HG03097 (cell line): ENCODE data around the gene IDH2.
"Not testable (repeated sequence)": the region's sequence is repeated elsewhere in the genome, so short reads cannot be mapped to it uniquely, and the experiment has no call there.

Source experiments
- ATAC-seq: cut with Tn5 transposase; IDR thresholded peaks from one replicate; pipeline ENCODE4 v1.9.1; 2021; ENCODE audit not compliant: unreplicated experiment, low FRiP score

The IDH2 gene

DNA sequence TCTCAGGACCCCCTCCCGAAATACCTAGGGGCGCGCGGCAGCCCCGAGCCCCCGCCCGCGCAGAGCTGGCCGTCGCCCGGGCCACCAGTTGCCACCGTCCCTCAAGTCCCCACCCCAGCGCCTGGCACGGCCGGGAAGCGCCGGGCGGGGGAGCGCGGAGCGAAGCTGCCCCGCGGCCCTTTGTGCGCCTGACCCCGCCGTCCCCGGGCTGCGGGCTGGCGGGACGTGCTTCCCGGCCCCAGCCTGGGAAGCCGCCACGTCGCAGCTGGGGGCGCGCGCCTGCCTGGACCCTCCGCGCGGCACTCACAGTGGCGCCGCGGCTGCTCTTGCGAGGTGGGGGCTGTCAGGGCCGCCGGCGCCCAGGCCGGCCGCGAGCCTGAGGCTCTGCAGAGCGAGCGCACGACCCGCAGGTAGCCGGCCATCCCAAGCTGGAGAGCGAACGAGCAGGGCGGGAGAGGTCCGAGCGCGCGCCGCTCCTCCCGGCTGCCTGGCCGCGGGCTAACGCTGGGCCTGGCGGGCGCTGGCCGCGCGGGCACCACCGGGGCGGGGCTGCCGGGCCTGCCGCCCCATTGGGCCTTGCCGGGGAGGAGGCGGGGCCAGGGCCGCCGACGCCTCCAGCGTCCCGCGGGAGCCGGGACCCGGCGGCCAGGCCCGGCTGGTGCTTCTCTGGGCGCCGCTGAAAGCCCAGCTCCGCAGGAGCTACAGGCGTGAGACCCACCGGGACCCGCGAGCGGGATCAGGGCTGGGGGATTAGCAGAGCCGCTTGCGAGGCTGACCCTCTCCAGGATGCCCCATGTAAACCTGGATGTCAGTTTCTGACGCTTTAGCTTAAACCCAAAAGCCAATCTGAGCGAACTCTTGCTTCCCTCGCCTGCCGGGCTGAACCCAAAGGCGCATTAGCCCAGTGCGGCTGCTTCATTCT is at the start of gene IDH2:
IDH2 (minus strand) TSS at position 500 of the 922 bp plus-strand sequence; CDS start at position 422, 78 bp downstream.
- peak; percentile 52 for ATAC-seq

DNA sequence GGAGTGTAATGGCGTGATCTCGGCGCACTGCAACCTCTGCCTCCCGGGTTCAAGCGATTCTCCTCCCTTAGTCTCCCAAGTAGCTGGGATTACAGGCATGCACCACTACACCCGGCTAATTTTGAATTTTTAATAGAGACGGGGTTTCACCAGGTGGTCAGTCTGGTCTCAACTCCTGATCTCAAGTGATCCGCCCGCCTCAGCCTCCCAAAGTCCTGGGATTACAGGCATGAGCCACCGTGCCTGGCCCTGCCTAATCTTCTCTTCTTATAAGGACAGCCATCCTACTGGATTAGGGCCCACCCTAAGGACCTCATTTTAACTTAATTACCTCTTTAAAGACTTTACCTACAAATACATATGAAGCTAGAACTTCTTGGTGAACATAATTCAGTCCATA is 48.3 kb upstream of the IDH2 start:
- not testable (repeated sequence) for ATAC-seq

DNA sequence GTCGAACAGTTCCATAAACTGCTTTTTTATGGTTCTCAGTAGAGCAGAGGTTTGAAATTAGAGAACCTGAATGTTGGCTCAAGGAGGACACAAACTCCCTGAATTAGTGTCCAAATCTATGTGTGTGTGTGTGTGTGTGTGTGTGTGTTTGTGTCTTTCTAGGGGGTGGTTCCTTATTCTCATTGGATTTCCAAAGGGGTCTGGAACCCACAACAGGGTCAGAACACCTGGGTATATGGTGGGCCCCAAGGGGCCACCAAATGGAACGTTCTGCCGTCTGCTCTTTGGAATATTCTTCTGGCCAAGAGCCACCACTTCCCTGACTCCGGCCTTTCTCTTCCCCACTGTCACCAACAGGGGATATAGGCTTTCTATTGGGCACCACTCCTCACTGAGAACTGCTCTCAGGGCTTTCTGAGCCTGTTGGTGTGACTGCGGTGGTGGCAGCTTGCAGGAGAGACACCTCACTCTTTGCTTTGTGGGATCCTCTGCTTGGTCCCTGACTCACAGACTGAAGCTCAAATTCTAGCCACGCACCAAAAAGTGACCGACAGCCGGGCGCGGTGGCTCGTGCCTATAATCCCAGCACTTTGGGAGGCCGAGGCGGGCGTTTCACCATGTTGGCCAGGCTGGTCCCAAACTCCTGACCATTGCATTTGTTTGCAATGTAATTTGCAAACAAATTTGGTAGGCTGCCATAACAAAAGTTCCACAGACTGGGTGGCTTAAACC is 47.5 kb upstream of the IDH2 start:
- ATAC-seq: no peak

DNA sequence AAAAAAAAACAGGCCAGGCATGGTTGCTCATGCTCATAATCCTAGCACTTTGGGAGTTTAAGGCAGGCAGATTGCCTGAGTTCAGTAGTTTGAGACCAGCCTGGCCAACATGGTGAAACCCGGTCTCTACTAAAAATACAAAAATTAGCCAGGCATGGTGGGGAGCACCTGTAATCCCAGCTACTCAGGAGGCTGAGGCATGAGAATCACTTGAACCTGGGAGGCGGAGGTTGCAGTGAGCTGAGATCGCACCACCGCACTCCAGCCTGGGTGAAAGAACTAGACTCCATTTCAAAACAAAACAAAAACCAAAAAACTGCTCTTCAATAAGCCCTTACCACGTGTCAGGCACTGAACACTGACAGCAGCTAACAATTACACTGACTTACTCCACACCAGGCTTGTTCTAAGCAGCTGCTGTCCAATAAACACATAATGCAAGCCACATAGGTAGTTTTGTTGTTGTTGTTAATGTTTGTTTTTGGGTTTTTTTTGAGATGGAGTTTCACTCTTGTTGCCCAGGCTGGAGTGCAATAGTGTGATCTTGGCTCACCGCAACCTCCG is 44.0 kb upstream of the IDH2 start:
- ATAC-seq: not testable (repeated sequence)

DNA sequence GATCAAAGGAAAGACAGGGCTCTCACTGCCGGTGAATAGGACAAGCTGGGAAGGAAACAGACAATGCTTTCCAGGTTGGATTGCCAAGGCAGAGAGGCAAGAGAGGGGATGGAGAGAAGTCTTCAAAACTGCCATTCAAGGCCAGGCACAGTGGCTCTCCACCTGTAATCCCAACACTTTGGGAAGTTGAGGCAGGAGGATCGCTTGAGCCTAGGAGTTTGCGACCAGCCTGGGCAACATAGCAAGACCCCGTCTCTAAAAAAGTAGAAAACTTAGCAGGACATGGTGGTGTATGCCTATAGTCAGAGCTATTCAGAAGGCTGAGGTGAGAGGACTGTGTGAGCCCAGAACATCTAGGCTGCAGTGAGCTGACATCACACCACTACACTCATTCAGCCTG is 43.5 kb upstream of the IDH2 start:
- no peak for ATAC-seq

DNA sequence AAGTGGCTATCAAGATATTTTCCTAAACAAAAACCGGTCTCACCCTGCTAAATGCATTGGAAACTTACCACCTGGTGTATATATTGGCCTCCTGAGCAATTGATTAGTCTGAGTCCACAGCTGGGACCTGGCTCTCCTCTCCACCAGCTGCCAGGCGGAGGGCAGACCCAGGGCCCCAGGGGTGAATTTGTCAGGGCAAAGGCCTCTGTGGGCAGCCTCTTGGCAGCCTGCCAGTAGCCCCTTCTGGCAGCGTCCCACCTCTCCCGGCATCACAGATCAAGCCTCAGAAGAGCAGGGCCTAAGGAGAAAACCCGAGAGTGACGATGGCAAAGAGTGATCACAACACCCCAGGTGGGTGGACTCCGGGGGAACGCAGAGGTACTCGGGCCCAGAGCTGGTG is 43.0 kb upstream of the IDH2 start:
- no peak for ATAC-seq

DNA sequence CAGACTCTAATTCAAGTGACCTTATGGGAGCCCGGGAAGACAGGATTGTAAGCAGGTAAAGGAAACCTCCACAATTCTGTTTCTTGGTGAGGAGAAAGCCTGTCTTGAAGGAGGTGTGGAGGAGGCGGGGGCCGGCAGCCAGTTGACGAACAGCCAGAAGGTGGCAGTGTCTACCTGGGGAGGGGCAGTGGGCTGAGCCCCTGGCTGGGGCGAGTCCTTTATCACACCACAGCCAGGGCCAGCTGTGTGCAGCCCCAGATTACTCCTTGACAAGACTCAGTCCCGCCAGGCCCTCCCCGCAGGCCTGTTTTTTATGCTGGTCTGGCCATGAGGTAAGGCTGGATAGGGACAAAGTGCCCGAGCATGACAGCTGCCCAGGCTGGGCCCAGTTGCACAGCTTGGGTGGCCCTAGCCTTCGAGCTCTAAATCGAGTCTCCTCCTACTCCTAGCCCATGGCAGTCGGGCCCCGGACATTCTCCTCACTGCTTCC is 40.9 kb upstream of the IDH2 start:
- ATAC-seq: no peak

DNA sequence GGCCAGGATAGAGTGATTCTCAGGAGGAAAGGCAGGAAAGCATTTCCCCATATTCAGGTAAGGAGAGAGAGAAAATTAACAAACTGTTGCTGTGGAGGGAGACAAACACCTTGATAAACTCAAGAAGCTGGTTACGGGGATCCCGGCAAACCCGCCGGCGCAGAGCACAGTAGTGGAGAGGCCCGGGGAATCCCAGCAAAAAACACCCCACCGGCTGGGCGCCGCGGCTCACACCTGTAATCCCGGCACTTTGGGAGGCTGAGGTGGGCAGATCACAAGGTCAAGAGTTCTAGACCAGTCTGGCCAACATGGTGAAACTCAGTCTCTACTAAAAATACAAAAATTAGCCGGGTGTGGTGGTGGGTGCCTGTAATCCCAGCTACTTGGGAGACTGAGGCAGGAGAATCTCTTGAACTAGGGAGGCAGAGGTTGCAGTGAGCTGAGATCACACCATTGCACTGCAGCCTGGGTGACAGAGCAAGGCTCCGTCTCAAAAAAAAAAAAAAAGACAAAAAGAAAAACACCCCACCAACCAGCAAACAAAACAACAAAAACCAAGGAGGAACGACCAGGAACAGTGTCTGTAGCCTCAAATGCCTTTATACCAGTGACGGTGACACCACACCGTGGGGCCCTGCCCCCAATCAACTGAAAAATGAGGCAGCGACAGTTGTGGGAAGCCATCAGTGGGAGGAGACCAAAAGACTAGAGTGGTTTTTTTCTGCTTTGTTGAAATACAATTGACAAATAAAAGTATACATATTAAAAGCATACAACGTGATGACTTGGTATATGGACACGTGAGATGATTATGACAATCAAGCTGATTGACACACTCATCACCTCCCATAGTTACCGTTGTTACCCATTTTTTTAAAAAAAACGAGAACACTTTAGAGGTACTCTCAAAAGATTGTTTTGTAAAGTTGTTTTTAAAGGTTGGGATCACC is 40.2 kb upstream of the IDH2 start:
- no peak for ATAC-seq

DNA sequence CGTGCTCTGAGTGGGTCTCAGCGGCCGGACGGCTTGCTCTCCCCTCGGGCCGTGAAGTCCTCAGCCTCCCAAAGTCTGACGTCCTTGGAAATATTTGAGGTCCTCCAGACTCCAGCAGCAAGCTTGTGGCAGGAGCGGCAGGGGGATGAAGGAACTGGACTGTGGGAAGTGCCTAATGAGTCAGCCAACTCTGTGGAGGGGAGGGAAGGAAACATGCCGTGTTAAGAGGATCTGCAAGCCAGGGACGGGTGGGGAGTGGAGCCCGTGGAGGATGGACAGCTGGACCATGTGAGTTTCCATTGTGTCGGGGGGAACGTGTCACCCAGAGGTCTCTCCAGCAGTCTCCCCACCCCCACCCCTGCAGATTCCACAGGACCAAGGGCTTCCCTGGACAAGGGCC is 39.4 kb upstream of the IDH2 start:
- ATAC-seq: no peak

DNA sequence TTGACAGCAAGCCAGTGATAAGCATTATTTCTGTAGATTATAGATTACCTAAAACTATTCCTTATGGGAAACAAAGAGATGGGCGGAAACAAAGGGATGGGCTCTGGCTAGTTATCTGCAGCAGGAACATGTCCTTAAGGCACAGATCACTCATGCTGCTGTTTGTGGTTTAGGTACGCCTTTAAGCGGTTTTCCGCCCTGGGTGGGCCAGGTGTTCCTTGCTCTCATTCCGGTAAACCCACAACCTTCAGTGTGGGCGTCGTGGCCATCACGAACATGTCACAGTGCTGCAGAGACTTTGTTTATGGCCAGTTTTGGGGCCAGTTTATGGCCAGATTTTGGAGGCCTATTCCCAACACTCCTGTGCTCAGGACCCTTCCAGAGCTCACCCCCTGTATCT is 37.3 kb upstream of the IDH2 start:
- ATAC-seq: not testable (repeated sequence)

DNA sequence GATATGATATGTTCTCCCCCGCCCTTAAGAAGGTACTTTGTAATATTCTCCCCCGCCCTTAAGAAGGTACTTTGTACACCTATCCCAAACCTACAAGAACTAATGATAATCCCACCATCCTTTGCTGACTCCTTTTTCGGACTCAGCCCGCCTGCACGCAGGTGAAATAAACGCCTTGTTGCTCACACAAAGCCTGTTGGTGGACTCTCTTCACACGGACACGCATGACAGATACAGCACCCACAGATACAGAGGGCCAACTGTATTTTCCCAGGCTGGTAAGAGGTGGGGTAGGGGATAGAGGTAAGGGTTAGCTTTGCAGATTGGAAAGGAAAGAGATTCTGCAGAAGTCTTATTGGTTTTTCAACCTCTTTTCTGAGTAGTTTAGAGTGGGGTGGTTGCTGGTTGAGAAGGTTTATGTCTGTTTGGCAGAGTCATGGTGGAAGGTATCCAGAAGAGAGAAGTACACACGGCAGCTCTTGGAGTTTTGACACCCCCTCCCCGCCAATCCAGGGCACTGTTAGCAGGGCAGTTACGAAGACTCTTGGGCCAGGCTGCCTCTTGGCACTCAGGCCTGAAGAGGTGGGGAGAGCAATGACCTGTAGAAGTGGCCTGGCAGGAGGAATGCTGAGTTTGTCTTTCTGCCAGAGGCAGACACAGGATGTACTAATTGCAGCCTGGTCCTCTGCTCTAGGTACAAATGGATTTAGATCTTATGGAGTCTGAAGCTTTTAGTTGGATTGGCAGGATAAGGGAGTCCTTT is 36.0 kb upstream of the IDH2 start:
- ATAC-seq: no peak

DNA sequence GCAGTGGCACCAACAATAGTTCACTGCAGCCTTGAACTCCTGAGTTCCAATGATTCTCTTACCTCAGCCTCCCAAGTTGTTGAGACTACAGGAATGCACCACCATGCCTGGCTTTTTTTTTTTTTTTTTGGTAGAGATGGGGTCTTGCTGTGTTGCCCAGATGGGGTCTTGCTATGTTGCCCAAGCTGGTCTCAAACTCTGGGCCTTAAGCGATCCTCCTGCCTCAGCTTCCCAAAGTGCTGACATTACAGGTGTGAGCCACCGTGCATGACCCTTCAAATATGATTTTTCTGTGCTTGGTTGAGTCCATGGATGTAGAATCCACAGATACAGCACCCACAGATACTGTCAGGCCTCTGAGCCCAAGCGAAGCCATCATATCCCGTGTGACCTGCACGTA is 30.2 kb upstream of the IDH2 start:
- ATAC-seq: no peak

DNA sequence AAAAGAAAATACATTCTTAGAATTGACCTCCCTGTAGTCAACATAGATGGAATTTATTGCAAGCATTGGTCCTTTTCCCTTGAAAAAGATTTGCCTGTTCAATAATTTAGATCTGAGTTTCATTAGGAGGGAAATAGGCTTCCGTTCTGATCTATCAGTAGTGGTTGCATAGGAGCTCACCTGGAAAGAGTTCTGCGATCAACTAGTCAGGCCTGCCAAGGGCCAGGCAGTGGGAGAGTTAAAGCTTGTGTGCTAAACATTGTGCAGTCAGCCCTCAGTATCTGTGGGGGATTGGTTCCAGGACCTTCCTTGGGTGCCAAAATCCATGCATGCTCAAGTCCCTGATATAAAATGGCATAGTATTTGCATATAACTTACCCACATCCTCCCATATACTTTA is 29.6 kb upstream of the IDH2 start:
- no peak for ATAC-seq

DNA sequence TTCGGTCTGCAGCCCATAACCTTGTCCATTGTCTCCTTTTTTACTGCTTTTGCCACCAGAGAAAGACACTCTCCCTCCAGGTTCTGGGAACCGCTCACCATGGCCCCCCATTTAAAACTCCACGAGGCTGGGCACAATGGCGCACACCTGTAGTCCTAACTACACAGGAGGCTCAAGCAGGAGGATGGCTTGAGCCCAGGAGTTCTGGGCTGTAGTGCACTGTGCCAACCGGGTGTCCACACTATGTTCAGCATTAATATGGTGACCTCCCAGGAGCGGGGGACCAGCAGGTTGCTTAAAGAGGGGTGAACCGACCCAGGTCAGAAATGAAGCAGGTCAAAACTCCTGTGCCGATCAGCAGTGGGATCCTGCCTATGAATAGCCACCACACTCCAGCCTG is 28.0 kb upstream of the IDH2 start:
- no peak for ATAC-seq

DNA sequence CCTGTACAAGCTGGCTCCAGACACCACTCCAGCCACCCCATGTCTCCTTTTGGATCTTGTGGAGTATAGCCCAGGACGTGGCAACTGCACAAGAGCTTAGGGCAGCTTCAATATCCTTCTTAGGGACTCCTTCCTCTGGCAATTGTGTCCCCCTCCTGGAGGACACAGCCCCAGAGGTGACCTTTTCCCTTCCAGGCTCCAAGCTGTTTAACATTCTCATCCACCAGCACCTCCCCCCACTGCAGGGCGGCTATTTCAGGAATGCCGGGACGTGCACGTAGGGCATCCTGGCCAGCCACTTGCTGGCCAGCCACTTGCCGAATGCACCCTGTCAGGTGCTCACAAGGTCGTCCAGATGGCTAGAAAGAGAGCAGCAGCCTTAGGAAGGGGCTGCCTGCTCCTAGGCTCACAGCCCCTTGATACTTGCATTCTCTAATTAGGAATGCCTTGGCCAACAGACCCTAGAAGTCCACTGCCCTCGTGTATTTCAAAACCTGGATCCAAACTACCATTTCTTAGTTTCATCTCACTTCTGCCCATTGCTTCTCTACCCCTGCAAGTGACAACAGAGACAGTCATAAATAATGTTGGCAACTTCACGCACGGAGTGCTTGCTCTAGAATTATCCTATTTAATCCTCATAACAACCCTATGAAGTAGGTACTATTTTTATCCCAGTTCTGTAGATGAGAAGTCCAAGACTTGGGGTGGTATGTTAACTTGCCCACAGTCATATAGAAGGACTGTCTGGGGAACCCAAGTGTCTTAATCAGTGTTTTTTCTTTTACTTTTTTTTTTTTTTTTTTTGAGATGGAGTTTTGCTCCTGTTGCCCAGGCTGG is 24.5 kb upstream of the IDH2 start:
- no peak for ATAC-seq

DNA sequence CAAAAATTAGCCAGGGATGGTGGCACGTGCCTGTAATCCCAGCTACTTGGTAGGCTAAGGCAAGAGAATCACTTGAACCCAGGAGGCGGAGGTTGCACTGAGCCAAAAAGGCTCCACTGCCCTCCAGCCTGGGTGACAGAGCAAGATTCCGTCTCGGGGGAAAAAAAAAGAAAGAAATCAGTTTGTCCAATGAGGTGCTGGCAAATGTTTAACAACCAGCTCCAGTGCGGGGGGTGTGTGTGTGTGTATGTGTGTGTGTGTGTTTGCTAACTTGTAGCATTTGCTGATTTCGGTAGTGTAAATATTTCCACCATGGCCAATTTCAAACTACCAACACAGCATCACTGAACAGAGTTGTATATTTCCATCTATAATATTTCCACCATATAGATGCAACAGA is 23.8 kb upstream of the IDH2 start:
- ATAC-seq: no peak

DNA sequence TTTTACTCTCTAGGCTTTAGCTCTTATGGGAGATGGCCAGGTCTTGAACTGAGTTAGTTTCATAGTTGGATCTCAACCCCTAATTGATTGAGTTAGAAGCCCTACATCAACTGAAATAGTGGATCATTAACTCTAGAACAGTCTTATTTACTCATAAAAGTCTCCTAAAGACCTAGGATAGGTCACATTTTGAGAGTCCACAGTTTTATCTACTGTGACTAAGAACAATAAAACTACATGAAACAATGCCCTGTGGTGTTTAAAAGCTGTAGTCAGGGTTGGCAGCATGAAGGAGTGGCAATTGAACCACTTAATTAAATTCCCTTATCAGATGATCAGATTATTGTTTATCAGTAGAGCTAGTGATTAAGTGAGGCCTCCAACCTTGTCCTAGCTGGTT is 22.2 kb upstream of the IDH2 start:
- no peak for ATAC-seq

DNA sequence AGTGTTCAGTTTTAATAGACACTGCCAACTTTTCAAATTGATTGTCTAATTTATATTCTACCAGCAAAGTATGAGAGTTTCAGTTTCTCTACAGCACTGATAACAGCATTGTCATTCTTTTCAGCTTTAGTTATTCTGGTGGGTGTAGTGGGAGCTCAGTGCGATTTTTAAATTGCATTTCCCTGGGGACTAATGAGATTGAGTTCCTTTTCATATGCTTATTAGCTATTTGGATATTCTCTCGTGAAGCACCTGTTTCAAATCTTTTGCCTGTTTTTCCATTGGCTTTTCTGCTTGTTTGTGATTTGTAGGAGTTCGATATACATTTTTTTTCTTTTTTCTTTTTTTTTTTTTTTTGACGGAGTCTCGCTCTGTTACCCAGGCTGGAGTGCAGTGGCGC is 18.8 kb upstream of the IDH2 start:
- ATAC-seq: no peak

DNA sequence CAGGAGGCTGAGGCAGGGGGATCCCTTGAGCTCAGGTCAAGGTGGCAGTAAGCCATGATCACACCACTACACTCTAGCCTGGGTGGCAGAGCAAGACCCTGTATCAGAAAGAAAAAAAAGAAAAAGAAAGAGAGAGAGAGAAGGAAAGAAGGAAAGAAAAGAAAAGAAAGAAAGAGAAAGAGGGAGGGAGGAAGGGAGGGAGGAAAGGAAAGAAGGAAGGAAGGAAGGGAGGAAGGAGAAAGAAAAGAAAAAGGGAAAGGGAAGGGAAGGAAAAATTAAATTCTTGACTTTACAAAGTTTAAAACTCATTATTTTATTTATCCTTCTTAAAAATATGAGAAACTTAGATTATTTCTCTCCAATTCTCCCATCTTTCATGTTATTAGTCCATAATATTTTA is 17.1 kb upstream of the IDH2 start:
- ATAC-seq: no peak
